ENCODE measurements around the gene SHB.
"Not testable (repeated sequence)": the region's sequence is repeated elsewhere in the genome, so short reads cannot be mapped to it uniquely, and the experiment has no call there.

Gene SHB

GRCh38 chr9:37909836-37910235, 159.2 kb downstream of the SHB start:
- H3K36me3 ChIP-seq (ENCODE audit: control insufficient read depth, insufficient read depth, low read length); H3K4me1 ChIP-seq (ENCODE audit: control insufficient read depth, insufficient read depth, low read length); H3K9ac ChIP-seq (ENCODE audit: low read length); H3K9me3 ChIP-seq (ENCODE audit: control insufficient read depth, low read length); H3K27me3 ChIP-seq (ENCODE audit: control insufficient read depth, insufficient read depth, low read length); H3K4me3 ChIP-seq (ENCODE audit: low read length): not testable (repeated sequence)

- Histone ChIP-seq H3K9ac (ENCODE audit: low read length) (no peak overlapping the region), H3K36me3 (ENCODE audit: control insufficient read depth, insufficient read depth, low read length) (no peaks in the 10 kb centered on the region), H3K4me3 (ENCODE audit: low read length) (no peak overlapping the region), H3K4me1 (ENCODE audit: control insufficient read depth, insufficient read depth, low read length) (peaks cover 7% of the 10 kb centered on the region), H3K9me3 (ENCODE audit: control insufficient read depth, low read length) (no peaks in the 10 kb centered on the region), H3K27me3 (ENCODE audit: control insufficient read depth, insufficient read depth, low read length) (no peaks in the 10 kb centered on the region)
Observed at GRCh38 chr9:37909326-37909725, 159.7 kb downstream of the SHB start.

- Histone ChIP-seq H3K4me1 (ENCODE audit: control insufficient read depth, insufficient read depth, low read length) (peaks cover 7% of the 10 kb centered on the region), H3K9ac (ENCODE audit: low read length) (no peak overlapping the region), H3K27me3 (ENCODE audit: control insufficient read depth, insufficient read depth, low read length) (no peaks in the 10 kb centered on the region), H3K36me3 (ENCODE audit: control insufficient read depth, insufficient read depth, low read length) (no peaks in the 10 kb centered on the region), H3K9me3 (ENCODE audit: control insufficient read depth, low read length) (no peaks in the 10 kb centered on the region), H3K4me3 (ENCODE audit: low read length) (no peak overlapping the region)
Observed at GRCh38 chr9:37908698-37909186, 160.3 kb downstream of the SHB start.

GRCh38 chr9:37908283-37908682, 160.7 kb downstream of the SHB start:
- no peaks in the 10 kb centered on the region for H3K27me3 ChIP-seq (ENCODE audit: control insufficient read depth, insufficient read depth, low read length)
- H3K9ac ChIP-seq (ENCODE audit: low read length), result no peak overlapping the region
- no peak overlapping the region for H3K4me3 ChIP-seq (ENCODE audit: low read length)

GRCh38 chr9:37906312-37907239, 162.5 kb downstream of the SHB start:
- H3K9me3 ChIP-seq (ENCODE audit: control insufficient read depth, low read length), result no peaks in the 10 kb centered on the region
- no peaks in the 10 kb centered on the region for H3K27me3 ChIP-seq (ENCODE audit: control insufficient read depth, insufficient read depth, low read length)
- H3K36me3 ChIP-seq (ENCODE audit: control insufficient read depth, insufficient read depth, low read length), result no peaks in the 10 kb centered on the region
- H3K4me1 ChIP-seq (ENCODE audit: control insufficient read depth, insufficient read depth, low read length), result peaks cover 17% of the 10 kb centered on the region
- no peak overlapping the region for H3K9ac ChIP-seq (ENCODE audit: low read length)
- H3K4me3 ChIP-seq (ENCODE audit: low read length), result no peak overlapping the region

More at GRCh38 chr9:37908283-37908682, 160.7 kb downstream of the SHB start:
- H3K4me1 ChIP-seq (ENCODE audit: control insufficient read depth, insufficient read depth, low read length), result peaks cover 10% of the 10 kb centered on the region
- no peaks in the 10 kb centered on the region for H3K9me3 ChIP-seq (ENCODE audit: control insufficient read depth, low read length)
- H3K36me3 ChIP-seq (ENCODE audit: control insufficient read depth, insufficient read depth, low read length), result no peaks in the 10 kb centered on the region

GRCh38 chr9:37905776-37906175, 163.3 kb downstream of the SHB start:
- H3K36me3 ChIP-seq (ENCODE audit: control insufficient read depth, insufficient read depth, low read length), result no peaks in the 10 kb centered on the region
- peaks cover 17% of the 10 kb centered on the region for H3K4me1 ChIP-seq (ENCODE audit: control insufficient read depth, insufficient read depth, low read length)
- no peak overlapping the region for H3K9ac ChIP-seq (ENCODE audit: low read length)
- H3K4me3 ChIP-seq (ENCODE audit: low read length), result no peak overlapping the region
- H3K27me3 ChIP-seq (ENCODE audit: control insufficient read depth, insufficient read depth, low read length), result no peaks in the 10 kb centered on the region
- no peaks in the 10 kb centered on the region for H3K9me3 ChIP-seq (ENCODE audit: control insufficient read depth, low read length)

- H3K36me3 ChIP-seq (ENCODE audit: control insufficient read depth, insufficient read depth, low read length), result no peaks in the 10 kb centered on the region
- peaks cover 17% of the 10 kb centered on the region for H3K4me1 ChIP-seq (ENCODE audit: control insufficient read depth, insufficient read depth, low read length)
- H3K9ac ChIP-seq (ENCODE audit: low read length), result peak overlapping the region; percentile 83
- H3K9me3 ChIP-seq (ENCODE audit: control insufficient read depth, low read length), result no peaks in the 10 kb centered on the region
- no peaks in the 10 kb centered on the region for H3K27me3 ChIP-seq (ENCODE audit: control insufficient read depth, insufficient read depth, low read length)
- no peak overlapping the region for H3K4me3 ChIP-seq (ENCODE audit: low read length)
Observed at GRCh38 chr9:37905131-37905505, 163.9 kb downstream of the SHB start.

- H3K9ac ChIP-seq (ENCODE audit: low read length), result peak overlapping the region; percentile 83
- no peaks in the 10 kb centered on the region for H3K36me3 ChIP-seq (ENCODE audit: control insufficient read depth, insufficient read depth, low read length)
- H3K4me3 ChIP-seq (ENCODE audit: low read length), result peak overlapping the region; percentile 62
- H3K4me1 ChIP-seq (ENCODE audit: control insufficient read depth, insufficient read depth, low read length), result peaks cover 17% of the 10 kb centered on the region
- H3K9me3 ChIP-seq (ENCODE audit: control insufficient read depth, low read length), result no peaks in the 10 kb centered on the region
- H3K27me3 ChIP-seq (ENCODE audit: control insufficient read depth, insufficient read depth, low read length), result no peaks in the 10 kb centered on the region
Observed at GRCh38 chr9:37904445-37905130, 164.4 kb downstream of the SHB start.

- Histone ChIP-seq H3K4me3 (ENCODE audit: low read length) (peak within 1 kb of the TSS; percentile 62), H3K9ac (ENCODE audit: low read length) (peak within 1 kb of the TSS; percentile 83), H3K27me3 (ENCODE audit: control insufficient read depth, insufficient read depth, low read length) (no peaks in the 10 kb centered on the region), H3K36me3 (ENCODE audit: control insufficient read depth, insufficient read depth, low read length) (no peaks in the 10 kb centered on the region), H3K9me3 (ENCODE audit: control insufficient read depth, low read length) (no peaks in the 10 kb centered on the region), H3K4me1 (ENCODE audit: control insufficient read depth, insufficient read depth, low read length) (peaks cover 17% of the 10 kb centered on the region)
Observed at GRCh38 chr9:37903647-37904444, 165.2 kb downstream of the SHB start, which contains the start of gene SLC25A51. SLC25A51 (minus strand) TSS chr9:37904127; CDS start chr9:37888550, 15,577 bp downstream.

GRCh38 chr9:37902796-37903646, 166.0 kb downstream of the SHB start:
- Histone ChIP-seq H3K4me1 (ENCODE audit: control insufficient read depth, insufficient read depth, low read length) (peaks cover 17% of the 10 kb centered on the region), H3K9me3 (ENCODE audit: control insufficient read depth, low read length) (no peaks in the 10 kb centered on the region), H3K36me3 (ENCODE audit: control insufficient read depth, insufficient read depth, low read length) (no peaks in the 10 kb centered on the region)

GRCh38 chr9:37902131-37902530, 166.9 kb downstream of the SHB start:
- Histone ChIP-seq H3K36me3 (ENCODE audit: control insufficient read depth, insufficient read depth, low read length) (no peaks in the 10 kb centered on the region), H3K27me3 (ENCODE audit: control insufficient read depth, insufficient read depth, low read length) (no peaks in the 10 kb centered on the region), H3K4me3 (ENCODE audit: low read length) (no peak overlapping the region), H3K9ac (ENCODE audit: low read length) (no peak overlapping the region), H3K4me1 (ENCODE audit: control insufficient read depth, insufficient read depth, low read length) (peaks cover 17% of the 10 kb centered on the region), H3K9me3 (ENCODE audit: control insufficient read depth, low read length) (no peaks in the 10 kb centered on the region)

More at GRCh38 chr9:37902796-37903646, 166.0 kb downstream of the SHB start:
- Histone ChIP-seq H3K27me3 (ENCODE audit: control insufficient read depth, insufficient read depth, low read length) (no peaks in the 10 kb centered on the region), H3K4me3 (ENCODE audit: low read length) (peak overlapping the region; percentile 62), H3K9ac (ENCODE audit: low read length) (peak overlapping the region; percentile 83)
